GM18951 (cell line): Measurements from ENCODE around the gene PRRC2A.
A peak's percentile ranks its signal among the peaks of the same experiment; 100 is the strongest.
"Not testable (repeated sequence)": the region's sequence is repeated elsewhere in the genome, so short reads cannot be mapped to it uniquely, and the experiment has no call there.

Source experiments
- POLR2A ChIP-seq: IDR thresholded peaks from 4 replicates; pipeline ENCODE4 v1.6.1; 2011; ENCODE audit warnings: mild to moderate bottlenecking; ENCODE audit not compliant: insufficient read length, insufficient read depth; ENCODE audit errors: extremely low read depth
- in situ Hi-C: fragments of 300-500 bp; cut with MboI; formaldehyde crosslinking; loops from one replicate; pipeline ENCODE4 v1.12.0; 2022; ENCODE audit warnings: low sequenced_read_pairs, mixed read lengths, inconsistent platforms; ENCODE audit not compliant: unreplicated experiment

PRRC2A gene

GRCh38 chr6:31579546-31580437 lies 40.7 kb upstream of the PRRC2A start:
- in situ Hi-C loops, result no loop called here
- TF ChIP-seq POLR2A, result peak; percentile 37

- TF ChIP-seq POLR2A, result no peak
- in situ Hi-C loops, result no loop called here
Measured at GRCh38 chr6:31580438-31580740, 40.1 kb upstream of the PRRC2A start.

- in situ Hi-C loops, result no loop called here
- peak; percentile 64 for TF ChIP-seq POLR2A
Measured at GRCh38 chr6:31580807-31581433, 39.6 kb upstream of the PRRC2A start.

DNA sequence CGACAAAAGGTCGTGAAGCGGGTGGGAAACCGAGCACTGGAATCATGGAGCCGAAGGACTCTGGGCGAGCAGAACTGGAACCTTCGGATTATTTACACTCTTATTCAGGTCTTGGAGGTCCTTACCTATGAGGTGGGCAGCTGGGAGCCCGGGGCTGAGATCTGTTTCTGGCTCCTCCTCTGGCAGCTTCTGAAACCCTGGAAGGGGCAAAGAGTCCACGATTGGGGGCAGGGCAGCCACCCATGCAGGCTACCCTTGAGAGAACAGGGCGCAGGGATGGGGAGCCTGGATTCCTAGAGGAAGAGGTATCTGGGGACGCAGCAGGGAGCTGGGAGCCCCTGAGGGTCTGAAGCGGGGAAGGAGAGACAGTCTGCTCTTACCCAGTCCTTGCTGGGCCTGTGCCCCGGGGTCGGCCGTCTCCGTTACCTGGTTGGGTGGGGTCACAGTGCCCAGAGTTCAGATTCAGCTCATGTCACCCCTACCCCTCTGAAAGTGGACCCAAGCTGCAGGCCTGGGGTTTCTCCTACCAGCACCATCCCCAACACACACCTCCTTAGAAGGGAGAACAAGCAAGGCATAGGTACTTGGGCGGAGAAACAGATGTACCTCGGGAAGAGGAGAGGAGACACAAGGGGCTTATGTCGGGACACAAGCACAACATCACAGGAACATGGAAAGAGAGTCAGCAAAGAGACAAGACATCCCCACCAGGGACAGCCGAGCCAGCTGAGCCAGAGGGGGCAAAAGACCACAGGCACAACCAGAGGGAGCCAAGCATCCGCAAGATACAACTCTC lies 38.9 kb upstream of the PRRC2A start:
- TF ChIP-seq POLR2A, result no peak
- in situ Hi-C loops, result no loop called here

DNA sequence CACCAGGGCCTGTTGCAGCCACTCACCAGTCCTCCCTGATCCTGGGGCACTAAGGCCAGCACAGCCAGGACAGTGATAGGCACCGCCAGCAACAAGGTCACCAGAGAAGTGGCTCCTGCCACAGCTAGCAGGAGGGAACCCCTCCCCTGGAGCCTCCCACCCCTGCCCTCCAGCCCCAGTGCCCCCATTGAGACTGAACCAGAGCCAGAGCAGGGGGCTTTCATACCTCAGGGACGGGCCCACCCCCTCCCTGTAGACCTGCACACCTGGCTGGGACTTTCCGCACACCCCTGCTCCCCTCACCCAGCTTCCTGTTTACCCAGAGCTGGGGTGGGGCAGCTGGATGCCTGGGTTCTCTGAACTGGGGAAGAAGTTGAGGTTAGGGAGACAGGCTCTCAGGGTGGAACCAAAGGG lies 38.3 kb upstream of the PRRC2A start, which contains the start of gene LTB:
Gene LTB, minus strand, starts transcription at position 195 of the 414 bp plus-strand sequence. Its CDS starts 7 bp downstream, at position 188.
- in situ Hi-C loops, result no loop called here
- peak; percentile 48 for TF ChIP-seq POLR2A

GRCh38 chr6:31585491-31585890 lies 35.0 kb upstream of the PRRC2A start:
- in situ Hi-C loops, result no loop called here
- no peak for TF ChIP-seq POLR2A

GRCh38 chr6:31586008-31586407 lies 34.5 kb upstream of the PRRC2A start, which contains the start of gene LST1:
Gene LST1 (plus strand): TSS chr6:31586277. CDS start chr6:31587300, 1,023 bp downstream.
- no peak for TF ChIP-seq POLR2A
- in situ Hi-C loops, result no loop called here

GRCh38 chr6:31586599-31587281 lies 33.8 kb upstream of the PRRC2A start:
- no peak for TF ChIP-seq POLR2A
- in situ Hi-C loops, result no loop called here

DNA sequence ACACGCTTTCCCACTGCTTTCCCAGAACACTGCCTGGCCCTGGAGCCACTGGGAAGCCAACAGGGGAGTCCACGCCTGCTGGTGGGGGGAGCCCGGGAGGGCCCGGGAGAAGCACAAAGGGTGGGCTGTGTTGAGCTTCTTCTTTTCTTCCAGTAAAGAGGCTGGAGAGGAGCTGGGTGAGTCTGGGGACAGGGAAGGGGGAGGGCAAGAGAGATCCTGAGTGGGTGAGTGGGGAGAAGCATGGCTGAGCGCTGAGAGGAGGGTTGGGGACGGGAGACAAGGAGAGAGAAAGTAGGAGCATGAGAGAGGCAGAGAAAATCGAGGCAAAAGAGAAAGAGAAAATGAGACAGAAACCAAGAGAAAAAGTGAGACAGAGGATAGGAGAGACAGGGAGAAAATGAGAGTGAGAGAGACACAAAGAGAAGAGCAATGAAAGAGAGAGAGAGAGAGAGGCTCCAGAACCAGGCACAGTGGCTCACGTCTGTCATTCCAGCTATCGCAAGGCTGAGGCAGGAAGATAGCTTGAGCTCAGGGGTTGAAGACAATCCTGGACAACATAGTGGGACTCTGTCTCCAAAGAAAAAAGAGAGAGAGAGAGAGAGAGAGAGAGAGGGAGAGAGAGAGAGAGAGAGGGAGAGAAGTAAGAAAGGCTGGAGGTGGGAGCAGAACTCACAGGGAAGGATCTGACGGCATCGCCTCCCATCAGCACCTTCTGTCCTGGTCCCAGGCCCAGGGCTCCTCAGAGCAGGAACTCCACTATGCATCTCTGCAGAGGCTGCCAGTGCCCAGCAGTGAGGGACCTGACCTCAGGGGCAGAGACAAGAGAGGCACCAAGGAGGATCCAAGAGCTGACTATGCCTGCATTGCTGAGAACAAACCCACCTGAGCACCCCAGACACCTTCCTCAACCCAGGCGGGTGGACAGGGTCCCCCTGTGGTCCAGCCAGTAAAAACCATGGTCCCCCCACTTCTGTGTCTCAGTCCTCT lies 32.4 kb upstream of the PRRC2A start:
- TF ChIP-seq POLR2A, result no peak
- in situ Hi-C loops, result no loop called here

GRCh38 chr6:31588871-31589650 lies 31.5 kb upstream of the PRRC2A start:
- TF ChIP-seq POLR2A, result no peak
- in situ Hi-C loops, result no loop called here

DNA sequence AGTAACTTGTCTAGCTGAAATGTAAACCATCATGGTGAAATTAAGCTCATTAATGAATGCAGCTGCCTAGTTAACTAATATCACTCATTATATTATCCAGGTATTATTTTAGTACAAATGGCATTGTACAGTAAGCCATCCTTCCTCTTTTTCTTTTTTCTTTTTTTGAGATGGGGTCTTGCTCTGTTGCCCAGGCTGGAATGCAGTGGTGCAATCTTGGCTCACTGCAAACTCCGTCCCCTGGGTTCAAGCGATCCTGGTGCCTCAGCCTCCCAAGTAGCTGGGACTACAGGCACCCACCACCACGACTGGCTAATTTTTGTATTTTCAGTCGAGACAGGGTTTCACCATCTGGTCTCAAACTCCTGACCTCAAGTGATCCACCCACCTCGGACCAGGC lies 29.8 kb upstream of the PRRC2A start:
- in situ Hi-C loops, result not testable (repeated sequence)
